GM12892 (cell line): ENCODE results near the gene NFU1.

Source experiments
- POLR2A ChIP-seq: IDR thresholded peaks from 2 replicates; pipeline ENCODE4 v1.6.1; 2011; ENCODE audit warnings: low read depth, low read length, control low read depth
- POLR2AphosphoS5 ChIP-seq: IDR thresholded peaks from 2 replicates; pipeline ENCODE4 v1.6.1; 2011; ENCODE audit warnings: low read depth, low read length, control low read depth

DNA sequence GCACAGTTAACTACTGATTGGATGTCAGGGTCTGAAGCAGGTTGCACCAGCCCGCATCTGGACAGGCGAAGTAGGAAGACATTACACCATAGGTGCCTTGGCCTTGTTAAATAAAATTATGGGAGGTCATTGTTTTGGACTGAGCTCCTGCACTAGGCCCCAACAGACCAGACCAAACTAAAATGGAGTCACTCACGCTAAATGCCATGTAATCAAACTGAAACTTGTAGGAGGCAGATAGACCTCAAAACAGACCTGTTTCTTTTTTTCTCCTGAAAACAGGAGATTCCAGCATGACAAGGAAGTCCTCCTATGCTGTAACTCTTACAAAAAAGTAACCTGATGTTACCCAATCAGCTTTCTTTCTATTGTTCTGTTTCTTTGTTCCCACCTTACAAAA lies 15.5 kb upstream of the NFU1 start:
- TF ChIP-seq POLR2AphosphoS5: no peak
- TF ChIP-seq POLR2A: no peak
